Activated CD4-positive, alpha-beta T cell treated with anti-CD3 and anti-CD28 coated beads for 4 hours (primary cell): ENCODE measurements around the gene WWP2.
A peak's percentile ranks its signal among the peaks of the same experiment; 100 is the strongest.
"Not testable (repeated sequence)": the region's sequence is repeated elsewhere in the genome, so short reads cannot be mapped to it uniquely, and the experiment has no call there.

ENCODE experiments used
- DNase-seq, 2 donors: peaks; one replicate each; pipeline ENCODE4 v3.0.0-alpha.2; 2020

The WWP2 gene

GRCh38 chr16:69761983-69762813, at the start of gene WWP2:
TSS of gene WWP2 (plus strand) at chr16:69762332. CDS start at chr16:69787011, 24,679 bp downstream.
- peak; percentile 73 to 77 for DNase-seq

GRCh38 chr16:69712914-69713581, 49.1 kb upstream of the WWP2 start:
- no peak for DNase-seq

GRCh38 chr16:69717066-69717465, 45.1 kb upstream of the WWP2 start:
- DNase-seq = no peak

GRCh38 chr16:69718111-69718764, 43.9 kb upstream of the WWP2 start:
- no peak for DNase-seq

GRCh38 chr16:69720822-69721430, 41.2 kb upstream of the WWP2 start:
- DNase-seq = no peak

GRCh38 chr16:69721441-69721957, 40.6 kb upstream of the WWP2 start:
- no peak for DNase-seq

- DNase-seq = no peak
Measured at GRCh38 chr16:69724414-69724873, 37.7 kb upstream of the WWP2 start.

GRCh38 chr16:69724981-69725479, 37.1 kb upstream of the WWP2 start:
- no peak for DNase-seq

GRCh38 chr16:69725480-69726312, 36.4 kb upstream of the WWP2 start:
- DNase-seq = no peak

GRCh38 chr16:69726313-69727060, 35.6 kb upstream of the WWP2 start, which contains the start of gene NQO1:
TSS of gene NQO1 (minus strand) at chr16:69726560. CDS start at chr16:69726439, 121 bp downstream.
- DNase-seq = peak; percentile 77 to 79

GRCh38 chr16:69727916-69728270, 34.2 kb upstream of the WWP2 start:
- no peak for DNase-seq

- not testable (repeated sequence) for DNase-seq
Measured at GRCh38 chr16:69729030-69729429, 33.1 kb upstream of the WWP2 start.

GRCh38 chr16:69731280-69731679, 30.9 kb upstream of the WWP2 start:
- not testable (repeated sequence) for DNase-seq

GRCh38 chr16:69732101-69732500, 30.0 kb upstream of the WWP2 start:
- DNase-seq = no peak

- DNase-seq = no peak
Measured at GRCh38 chr16:69741519-69741918, 20.6 kb upstream of the WWP2 start.

- DNase-seq = no peak
Measured at GRCh38 chr16:69741951-69742904, 19.9 kb upstream of the WWP2 start.

GRCh38 chr16:69744363-69745231, 17.5 kb upstream of the WWP2 start:
- DNase-seq = no peak

- DNase-seq = no peak
Measured at GRCh38 chr16:69745232-69745612, 16.9 kb upstream of the WWP2 start.

- DNase-seq = no peak
Measured at GRCh38 chr16:69745959-69746358, 16.2 kb upstream of the WWP2 start.
